GM18868 (cell line): ENCODE data around the gene TSPAN18.

Experiments used
- ATAC-seq: cut with Tn5 transposase; IDR thresholded peaks from one replicate; pipeline ENCODE4 v1.9.1; 2021; ENCODE audit warnings: mild to moderate bottlenecking, moderate library complexity; ENCODE audit not compliant: unreplicated experiment

The TSPAN18 gene

DNA sequence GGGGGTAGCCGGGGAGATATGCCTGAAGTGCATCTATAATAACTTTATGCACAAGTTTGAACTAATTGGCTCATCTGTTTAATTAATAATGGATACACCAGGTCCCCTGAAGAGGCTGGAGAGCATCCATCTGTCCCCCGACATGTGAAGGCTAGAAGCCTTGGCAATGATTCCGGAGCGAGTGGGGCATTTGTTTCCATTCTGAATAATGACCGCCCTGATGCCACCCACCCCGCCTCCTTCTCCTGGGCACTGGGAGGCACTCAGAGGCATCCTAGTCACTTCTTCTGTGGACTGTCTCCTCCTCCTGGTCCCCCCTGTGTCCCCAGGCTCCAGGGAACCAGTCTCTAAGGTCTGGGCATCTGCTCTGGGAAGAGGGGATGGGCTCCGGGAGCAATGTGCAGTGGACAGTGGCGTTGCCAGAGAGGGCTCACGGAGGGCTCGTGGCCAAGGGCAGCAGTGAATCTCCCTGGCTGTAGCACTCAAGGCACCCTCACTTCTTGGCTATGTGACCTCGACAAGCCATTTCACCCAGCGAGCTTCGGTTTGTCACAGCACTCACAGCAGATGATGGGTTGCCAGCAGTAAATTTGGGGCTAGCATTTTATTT lies 64.7 kb downstream of the TSPAN18 start:
- ATAC-seq = no peak

GRCh38 chr11:44792171-44792570 lies 65.4 kb downstream of the TSPAN18 start:
- ATAC-seq = no peak

DNA sequence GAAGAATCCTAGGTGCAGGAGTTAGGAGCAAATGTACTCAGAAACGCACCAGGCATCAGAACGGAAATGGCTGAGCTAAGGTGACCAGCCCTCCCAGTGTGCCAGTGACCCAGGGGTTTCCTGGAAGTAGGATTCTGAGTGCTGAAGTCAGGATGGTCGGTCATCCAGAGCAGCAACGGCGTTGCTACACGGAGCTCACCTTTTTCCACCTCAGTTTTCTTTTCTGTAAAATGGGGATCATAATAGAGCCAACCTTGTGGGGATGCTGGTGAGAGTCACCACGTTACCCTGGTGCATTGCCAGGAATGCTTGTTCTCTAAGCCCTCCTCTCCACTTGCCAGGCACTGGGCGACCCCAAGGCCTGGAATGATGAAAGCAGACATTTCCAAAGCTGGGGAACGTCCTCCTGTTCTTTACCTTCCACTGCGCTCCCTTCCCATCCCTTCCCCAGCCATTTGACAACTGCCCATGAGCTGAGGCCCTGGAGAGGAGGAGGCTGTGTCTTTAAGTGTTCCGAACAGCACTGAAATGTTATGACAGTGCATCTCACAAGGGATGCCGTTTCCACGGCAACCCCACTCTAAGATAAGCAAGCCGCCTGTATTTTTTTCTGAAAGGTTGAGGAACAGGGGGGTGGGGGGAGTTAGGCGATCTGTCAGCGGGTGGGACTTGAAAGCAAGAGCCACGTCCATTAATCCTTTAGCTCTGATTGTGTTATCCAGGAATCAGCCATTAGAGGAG lies 66.8 kb downstream of the TSPAN18 start:
- ATAC-seq = no peak

DNA sequence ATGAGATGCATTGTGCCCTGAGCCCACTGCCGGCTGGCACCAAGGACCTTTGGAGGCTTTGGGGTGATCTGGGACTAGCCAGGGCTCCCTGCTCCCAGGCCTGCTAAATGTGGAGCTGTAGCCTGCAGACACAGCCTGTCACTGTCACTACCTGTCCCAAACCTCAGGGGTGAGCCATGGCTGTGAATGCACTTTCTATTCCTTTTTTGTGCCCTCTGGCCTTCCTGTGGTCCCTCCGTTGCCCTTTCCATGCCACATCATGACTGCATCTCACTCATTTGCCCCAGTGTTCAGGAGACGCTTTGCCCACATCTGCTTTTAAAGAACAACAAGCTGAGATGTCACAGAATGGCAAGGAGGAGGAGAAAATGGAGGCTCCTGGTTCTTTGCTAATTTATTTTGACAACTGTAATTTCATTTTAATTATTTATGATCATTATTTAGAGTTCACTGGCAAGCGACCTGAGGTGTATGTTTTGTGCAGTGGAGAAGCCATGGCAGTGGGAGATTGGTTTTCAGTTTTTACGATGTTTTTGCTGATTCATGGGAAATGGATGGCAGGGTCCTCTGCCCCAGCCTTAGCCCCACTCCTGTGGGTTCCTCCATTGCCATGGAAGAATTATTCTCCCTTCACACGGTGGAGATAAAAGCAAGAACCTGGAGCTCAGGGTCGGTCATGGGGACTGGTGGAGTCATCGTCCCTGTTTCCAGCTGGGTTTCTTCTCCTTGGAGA lies 69.2 kb downstream of the TSPAN18 start:
- no peak for ATAC-seq

DNA sequence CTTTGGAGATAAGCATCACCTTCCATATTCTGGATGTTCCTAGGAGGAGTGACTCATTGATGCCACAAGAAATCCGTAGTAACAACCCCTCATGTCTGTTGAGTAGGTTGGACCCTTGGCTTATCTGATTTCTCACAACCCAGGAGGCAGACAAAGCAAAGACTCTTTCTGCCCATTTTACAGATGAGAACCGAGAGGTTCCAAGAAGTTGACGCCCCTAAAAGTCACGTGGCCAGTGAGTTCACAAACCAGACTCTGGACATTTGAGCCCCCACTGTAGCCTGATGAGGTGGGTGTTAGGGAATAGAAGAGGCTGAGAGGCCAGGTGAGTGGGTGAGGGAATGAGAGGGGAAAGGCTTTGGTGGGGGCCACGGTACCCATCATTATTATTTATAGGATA lies 70.3 kb downstream of the TSPAN18 start:
- no peak for ATAC-seq

DNA sequence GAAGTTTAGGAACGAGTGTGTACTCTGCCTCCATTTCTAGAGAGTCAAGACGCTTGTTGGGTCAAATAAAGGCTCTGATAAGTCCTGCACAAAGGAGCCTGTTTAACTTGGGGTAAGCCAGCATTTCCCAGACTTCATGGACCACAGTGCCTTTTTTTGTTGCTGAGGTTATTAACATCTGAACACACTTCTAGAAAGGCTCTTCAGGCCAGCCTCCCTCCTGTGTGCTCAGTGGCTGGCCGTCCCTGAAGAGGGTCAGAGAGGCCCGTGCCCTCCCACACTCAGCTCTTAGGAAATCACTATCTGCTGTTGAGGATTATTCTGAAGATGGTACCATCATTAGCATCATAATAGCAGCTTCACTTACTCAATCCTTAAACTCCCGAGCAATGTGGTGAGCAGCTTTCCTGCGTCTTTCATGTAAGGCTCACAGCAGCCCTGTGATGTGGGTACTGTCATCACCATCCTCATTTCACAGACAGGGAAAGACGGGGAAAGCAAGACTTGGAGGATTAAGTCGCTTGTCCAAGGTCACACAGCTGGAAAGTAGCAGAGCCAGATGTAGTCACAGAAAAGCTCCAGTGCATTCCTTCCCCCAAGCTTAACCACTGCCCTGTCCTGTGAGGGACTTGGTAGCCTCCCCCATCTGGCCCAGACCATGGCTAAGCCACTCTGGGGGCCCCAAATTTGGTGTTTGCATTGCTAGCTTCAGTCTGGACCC lies 71.3 kb downstream of the TSPAN18 start:
- ATAC-seq = no peak

DNA sequence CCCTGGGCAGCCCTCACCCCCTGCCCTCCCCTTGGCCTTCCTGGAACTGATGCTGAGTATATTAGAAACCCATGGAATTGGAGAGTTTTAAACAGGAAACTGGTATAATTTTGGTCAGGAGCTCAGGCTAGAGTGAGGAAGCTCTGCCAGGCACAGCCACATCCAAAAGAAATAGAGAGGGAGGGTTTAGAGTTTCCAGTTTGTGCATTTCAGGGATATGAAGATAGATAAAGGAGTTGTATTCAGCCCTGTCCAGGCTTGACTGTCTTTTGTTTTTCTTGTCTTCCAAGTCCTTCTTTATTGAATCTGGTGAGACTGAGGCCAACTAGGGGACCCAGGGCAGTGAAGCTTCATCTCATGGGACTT lies 71.8 kb downstream of the TSPAN18 start:
- no peak for ATAC-seq

DNA sequence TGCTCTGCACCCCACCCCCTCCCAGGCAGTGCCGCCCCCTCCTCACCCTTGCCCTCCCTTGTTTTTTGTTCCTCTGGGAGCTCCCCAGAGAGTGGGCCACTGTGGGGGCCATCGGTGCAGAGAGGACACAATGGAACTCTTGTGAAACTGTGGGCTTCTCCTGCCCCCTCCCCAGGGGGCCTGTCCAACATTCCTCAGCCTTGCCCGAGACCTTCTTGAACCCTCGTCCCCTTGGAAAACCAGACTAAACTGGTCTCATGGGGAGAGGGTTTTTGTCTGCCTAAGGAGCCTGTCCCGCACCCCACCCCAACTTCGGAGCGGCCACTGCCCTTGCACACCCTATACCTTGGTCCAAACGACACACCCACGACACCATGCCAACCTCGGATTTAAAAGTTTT lies 72.2 kb downstream of the TSPAN18 start:
- no peak for ATAC-seq

DNA sequence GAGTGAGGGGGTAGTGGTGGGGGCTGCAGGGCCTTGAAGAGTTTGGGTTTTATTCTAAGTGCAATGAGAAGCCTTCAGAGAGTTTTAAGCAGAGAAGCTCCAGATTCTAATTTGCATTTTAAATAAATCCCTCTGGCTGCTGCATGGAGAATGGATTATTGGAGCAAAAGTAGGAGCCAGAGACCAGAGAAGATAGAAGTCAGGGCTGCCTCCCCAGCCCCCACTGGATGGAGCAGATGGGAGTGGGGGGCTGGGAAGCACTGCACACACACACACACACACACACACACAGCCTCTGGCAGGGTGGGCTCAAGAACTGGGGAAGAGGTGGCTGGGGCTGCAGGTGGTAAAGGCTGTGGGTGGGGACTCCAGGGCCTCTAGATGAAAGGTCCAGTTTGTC lies 75.6 kb downstream of the TSPAN18 start:
- no peak for ATAC-seq

GRCh38 chr11:44803009-44803408 lies 76.2 kb downstream of the TSPAN18 start:
- no peak for ATAC-seq

GRCh38 chr11:44804449-44805437 lies 78.0 kb downstream of the TSPAN18 start:
- ATAC-seq = no peak

- ATAC-seq = no peak
These were observed 78.8 kb downstream of the TSPAN18 start for GRCh38 chr11:44805596-44805995.

- no peak for ATAC-seq
These were observed 81.4 kb downstream of the TSPAN18 start for GRCh38 chr11:44808053-44808753.

GRCh38 chr11:44809283-44809682 lies 82.5 kb downstream of the TSPAN18 start:
- no peak for ATAC-seq

- no peak for ATAC-seq
These were observed 85.2 kb downstream of the TSPAN18 start for GRCh38 chr11:44811841-44812448.

DNA sequence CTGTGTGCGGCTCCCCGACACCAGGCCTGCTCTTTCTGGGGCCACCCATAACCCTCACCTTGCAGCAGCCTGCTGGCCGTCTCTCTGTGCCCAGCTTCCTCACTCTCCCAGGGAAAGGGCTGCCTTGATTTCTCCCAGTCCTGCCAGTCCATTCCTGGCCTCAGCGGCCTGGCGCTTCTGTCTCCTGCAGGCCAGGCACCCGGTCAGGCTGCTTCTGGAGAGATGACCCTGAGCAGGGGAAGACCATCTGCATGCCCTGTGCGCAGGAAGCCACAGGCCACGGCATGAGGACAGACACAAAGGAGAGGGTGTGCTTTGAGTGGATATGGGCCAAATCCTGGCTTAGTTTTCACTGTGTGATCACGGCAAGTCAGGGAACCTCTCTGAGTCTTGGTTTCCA lies 86.2 kb downstream of the TSPAN18 start:
- no peak for ATAC-seq

- ATAC-seq = no peak
These were observed 86.6 kb downstream of the TSPAN18 start for GRCh38 chr11:44813401-44813800.

GRCh38 chr11:44814881-44815592 lies 88.3 kb downstream of the TSPAN18 start:
- no peak for ATAC-seq
